Renal cortex interstitium (tissue), 11 donors: ENCODE data around the gene ASB4. TPM values are rescaled to one million over a fixed set of nuclear protein-coding genes. Genes with fewer than 3 reads are reported as not detected.
"Not testable (repeated sequence)": the region's sequence is repeated elsewhere in the genome, so short reads cannot be mapped to it uniquely, and the experiment has no call there.

ENCODE experiments used
- DNase-seq, 11 donors: peaks; one replicate each; pipeline ENCODE4 v3.0.0-alpha.2; 2013; ENCODE audit warnings: low read depth in 9 of 11, low spot score in 4 of 11; ENCODE audit errors: extremely low read depth in 1 of 11
- polyA plus RNA-seq, 3 donors: library from polyadenylated mRNA; unstranded; fragments of 120-200 nt; gene quantifications; one replicate each; pipeline ENCODE4 v1.2.1, GENCODE V29; 2013; ENCODE audit not compliant: insufficient read length in 3 of 3

The ASB4 gene
- polyA plus RNA-seq, 3 donors = 0.08 to 0.14 (median 0.13) TPM

DNA sequence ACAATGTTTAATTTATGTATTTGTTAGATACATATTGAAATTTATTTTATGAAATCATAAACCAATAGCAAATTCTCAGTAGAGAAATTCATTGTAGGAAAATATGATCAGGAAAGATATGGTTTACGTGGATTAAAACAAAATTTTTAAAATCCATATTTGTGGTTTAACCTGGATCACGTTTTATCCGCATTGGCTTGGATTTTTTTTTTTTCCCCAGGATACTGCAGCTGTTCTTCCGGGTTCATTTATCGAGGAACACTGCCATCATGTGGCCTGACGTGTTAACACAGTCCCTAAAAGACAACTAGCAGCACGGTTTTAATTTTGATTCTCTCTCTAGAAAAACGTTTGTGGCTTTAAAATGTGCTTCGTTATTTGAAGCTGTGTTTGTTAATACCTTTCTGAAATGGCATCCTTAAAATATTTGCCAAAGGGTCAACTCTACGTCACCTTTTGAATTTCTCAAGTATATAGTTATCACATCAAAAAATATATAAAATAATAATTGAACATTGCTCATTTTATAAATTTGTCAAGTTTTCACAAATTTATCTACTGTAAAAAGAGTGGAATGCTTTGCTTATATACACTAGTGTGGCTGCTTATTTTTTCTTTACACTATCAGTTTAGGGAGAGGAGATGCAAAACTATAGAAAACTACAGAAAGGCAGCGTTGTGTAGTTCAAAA, 8.7 kb upstream of the ASB4 start:
- peak in 5 of 11 donors; percentile 64 to 79 (median 73) for DNase-seq

DNA sequence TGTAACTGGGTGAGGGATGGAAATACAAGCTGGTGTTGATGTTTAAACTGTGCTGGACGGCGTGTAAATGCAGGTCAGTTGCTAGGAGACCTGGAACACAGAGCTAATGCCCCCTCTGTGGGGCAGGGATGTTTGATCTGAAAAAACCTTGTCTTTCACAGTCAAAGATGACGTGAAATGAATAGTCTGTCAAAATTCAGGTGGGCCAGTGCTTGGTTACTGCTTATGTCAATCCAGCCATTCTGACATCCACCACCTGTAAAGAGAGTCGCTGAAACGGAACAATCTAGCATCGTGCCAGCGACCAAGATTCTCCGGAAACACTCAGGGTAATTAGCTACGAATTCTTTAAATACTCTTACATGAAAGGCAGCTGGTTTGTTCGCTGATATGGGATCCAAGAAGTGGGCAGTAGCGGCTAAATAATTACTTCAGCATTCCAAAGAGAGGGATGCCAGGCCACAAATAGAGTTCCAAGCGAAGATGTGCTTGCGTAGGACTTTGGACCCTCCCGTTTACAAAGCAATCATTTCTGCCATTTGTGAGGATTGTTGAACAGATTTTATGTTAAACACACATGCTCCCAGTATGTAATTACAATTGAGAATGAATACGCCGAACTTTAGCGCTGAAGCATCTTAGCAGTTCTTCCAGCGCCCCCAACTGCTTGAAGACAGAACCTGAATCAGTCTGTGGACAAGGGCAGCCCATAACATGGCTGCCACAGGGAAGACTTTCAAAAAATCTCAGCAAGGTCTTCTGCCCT, 7.3 kb upstream of the ASB4 start:
- peak in 1 of 11 donors; percentile 48 for DNase-seq

GRCh38 chr7:95479992-95480624, 5.6 kb upstream of the ASB4 start:
- DNase-seq = no peak

- DNase-seq = no peak
Observed at GRCh38 chr7:95481271-95482165, 4.2 kb upstream of the ASB4 start.

GRCh38 chr7:95482424-95482823, 3.3 kb upstream of the ASB4 start:
- DNase-seq = no peak

DNA sequence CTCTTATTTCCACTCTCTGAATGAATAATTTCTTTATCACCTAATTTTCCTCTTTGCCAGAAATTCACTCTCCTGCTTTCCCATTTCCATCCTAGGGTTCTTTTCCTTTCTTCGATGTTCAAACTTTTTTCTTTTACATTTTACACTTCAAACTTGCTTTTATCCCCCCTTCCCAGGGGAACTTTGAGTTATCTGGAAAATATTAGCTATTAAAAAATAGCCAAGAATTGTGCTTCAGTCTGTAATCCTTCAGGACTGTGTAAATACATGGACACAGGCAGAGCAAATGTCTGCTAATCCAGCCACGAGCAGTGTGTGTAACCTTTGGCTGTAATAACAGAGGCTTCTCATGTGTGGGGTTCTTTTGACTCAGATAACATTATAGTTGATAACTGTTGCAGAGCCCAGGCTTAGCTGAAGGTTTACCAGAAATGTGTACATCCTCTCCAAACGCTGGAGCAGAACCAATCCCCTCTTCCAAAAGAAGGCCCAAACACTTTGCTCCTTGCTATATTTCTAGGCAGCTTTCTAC, 4.6 kb downstream of the ASB4 start:
- no peak for DNase-seq

GRCh38 chr7:95491201-95491600, 5.5 kb downstream of the ASB4 start:
- DNase-seq = no peak

GRCh38 chr7:95491634-95492314, 6.0 kb downstream of the ASB4 start:
- DNase-seq = peak in 3 of 11 donors; percentile 54 to 59 (median 57)

DNA sequence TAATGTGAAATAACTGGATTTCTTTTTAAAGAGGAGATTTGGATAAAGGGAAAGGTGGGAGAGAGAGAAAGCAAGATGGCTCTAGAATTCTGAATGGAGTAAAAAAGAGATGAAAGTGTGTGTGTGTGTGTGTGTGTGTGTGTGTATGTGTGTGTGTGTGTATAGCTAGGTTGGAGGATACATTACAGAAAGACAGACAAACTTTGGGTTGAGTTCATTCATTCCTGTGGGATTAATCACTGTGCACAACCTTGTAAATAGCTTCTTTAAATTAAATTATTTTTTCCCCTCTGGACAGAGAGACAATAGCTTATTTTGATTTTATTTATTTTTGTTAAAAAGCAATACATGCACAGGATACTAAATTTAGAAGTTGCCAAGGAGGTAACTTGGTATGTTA, 7.5 kb downstream of the ASB4 start:
- DNase-seq = no peak

GRCh38 chr7:95493844-95494243, 8.1 kb downstream of the ASB4 start:
- DNase-seq = no peak

DNA sequence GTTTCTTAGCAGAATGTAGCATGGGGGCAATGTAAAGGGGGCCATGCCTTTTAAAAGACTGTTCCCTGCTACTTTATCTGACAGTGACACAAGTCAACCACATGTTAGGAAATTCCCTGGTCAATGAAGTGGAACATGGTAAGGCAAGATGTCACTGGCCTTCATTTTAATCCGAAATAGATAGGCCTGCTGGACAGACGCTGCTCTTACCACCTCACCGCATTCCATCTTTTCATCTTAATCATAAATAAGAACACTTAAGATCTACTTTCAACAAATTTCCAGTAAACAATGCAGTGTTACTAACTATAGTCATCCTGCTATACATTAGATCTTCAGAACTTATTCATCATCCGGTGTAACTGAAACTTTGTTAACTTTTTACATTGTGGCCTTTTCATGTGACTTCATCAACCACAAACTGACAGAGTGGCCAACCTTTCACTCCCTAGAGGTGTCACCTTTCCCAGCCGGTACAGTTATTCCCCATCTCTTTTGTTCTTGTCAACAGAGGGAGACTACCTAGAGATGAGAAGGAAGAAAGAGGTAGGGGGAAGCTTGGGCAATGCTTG, 15.6 kb downstream of the ASB4 start:
- peak in 4 of 11 donors; percentile 52 to 64 (median 56) for DNase-seq

DNA sequence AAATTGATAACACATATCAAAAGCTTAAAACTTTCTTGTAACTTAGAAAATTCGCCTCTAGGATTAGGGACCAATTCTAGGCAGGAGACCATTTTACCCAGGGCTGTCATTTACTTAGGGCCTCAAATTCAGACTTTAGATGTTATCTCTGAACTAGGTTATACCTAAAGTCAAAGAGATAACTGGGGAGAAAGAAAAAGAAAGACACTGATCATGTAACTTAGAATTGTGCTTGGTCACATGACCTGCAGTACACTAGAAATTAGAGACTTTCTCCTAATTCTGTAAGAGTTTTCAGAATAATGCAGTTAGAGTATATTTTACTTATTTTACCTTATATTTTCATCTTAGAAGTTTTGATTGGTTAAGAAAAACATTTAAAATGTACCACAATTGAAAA, 16.7 kb downstream of the ASB4 start:
- no peak for DNase-seq

- no peak for DNase-seq
Observed at GRCh38 chr7:95503271-95504131, 17.8 kb downstream of the ASB4 start.

DNA sequence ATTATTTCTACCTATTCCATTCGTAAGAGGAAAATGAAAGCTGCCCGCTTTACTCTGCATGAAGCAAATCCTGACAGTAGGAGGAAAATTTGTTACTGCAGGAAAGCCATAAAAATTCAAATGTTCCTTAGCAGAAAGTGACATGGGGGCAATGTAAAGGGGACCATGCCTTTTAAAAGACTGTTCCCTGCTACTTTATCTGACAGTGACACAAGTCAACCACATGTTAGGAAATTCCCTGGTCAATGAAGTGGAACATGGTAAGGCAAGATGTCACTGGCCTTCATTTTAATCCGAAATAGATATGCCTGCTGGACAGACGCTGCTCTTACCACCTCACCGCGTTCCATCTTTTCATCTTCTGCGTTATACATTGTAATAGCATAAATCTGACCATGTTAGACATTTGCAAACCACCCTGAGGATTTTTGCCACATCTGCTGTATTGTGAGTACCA, 18.4 kb downstream of the ASB4 start:
- not testable (repeated sequence) for DNase-seq

GRCh38 chr7:95508780-95509179, 23.0 kb downstream of the ASB4 start:
- no peak for DNase-seq

DNA sequence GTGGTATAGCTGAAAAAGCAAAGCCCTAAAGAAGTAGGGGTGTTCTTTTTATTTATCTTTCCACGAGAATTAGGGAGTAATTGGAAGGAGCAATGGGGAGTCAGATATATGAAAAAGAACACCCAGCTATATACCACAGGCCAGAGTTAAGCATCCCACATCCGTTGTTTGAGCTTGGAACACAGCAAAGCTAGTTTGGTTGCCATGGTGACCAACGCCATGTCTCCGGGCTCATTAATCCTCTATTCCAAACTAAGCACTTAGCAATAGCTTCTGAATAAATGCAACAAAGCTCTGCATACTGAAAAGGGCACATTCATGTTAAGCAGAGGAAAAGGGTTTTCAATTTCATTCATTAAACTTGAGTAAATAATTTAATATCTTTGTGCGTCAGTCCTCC, 23.5 kb downstream of the ASB4 start:
- DNase-seq = peak; percentile 67 to 93 (median 83)

DNA sequence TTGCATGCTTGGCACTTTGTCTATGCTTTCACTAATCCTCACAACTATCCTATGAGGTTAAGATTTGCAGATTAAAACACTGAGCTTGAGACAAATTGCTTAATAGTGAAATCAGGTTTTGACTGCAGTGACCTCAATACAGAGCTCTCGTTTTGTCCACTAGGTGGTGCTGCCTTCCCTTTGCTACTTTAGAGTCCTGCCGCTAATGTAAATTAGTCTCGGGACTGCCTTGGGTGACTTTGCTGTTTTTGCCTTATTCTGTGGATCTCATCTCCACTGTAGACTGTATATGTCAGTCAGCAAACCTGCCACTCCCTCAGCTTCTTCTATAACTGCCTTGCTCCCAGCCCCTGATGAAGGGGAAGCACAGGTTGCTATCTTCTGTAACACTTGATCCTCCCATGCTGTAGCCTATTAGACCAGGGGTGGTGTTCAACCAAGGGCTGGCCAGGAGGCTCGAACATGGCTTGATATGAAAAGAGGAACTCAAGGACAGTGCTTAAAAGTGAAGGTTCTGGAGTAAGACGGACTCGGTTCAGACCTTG, 26.0 kb downstream of the ASB4 start:
- DNase-seq = peak; percentile 45 to 79 (median 63)
